DLD1 (cell line): ENCODE results near the gene GNAI1.

ENCODE experiments used
- in situ Hi-C: cut with HindIII; loops from 2 replicates; pipeline ENCODE4 v1.10.0; 2017; ENCODE audit warnings: low sequenced_read_pairs

Gene GNAI1

DNA sequence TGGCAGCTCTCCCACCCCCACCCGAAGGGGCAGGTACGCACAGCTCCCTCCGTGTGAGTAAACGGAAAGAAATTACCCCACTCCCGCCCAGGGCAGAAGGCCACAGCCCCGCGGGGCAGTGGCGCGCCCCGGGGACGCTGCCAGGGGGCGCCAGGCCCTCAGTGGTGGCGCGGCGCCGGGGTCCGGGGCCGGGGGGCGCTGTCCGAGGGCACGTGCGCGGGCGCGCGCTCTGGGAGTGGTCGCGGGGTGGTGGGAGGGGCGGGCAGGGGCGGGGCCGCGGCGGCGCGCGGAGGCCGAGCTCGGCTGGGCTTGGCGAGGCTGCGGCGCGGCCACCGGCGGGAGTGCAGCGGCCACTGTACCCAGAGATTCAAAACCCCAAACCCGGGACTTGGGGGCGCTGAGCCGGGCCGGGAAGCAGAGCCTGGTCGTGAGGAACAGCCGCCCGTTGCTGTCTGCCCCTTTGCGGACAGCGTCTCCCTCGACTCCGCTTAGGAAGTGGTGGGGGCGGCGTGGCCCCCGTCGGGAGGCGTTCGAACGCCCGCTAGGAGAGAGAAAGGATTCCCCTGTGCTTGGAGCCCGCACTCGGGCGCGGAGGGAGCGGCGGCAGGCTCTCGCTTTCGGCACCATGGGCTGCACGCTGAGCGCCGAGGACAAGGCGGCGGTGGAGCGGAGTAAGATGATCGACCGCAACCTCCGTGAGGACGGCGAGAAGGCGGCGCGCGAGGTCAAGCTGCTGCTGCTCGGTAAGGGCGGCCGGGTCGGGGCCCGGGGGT lies at the start of gene GNAI1:
Gene GNAI1 (plus strand): TSS at position 296 of the 773 bp plus-strand sequence. CDS start 330 bp downstream, at position 626.
- in situ Hi-C loops = no loop called here

- in situ Hi-C loops = no loop called here
These were observed 47.4 kb upstream of the GNAI1 start for GRCh38 chr7:80087051-80087770.

DNA sequence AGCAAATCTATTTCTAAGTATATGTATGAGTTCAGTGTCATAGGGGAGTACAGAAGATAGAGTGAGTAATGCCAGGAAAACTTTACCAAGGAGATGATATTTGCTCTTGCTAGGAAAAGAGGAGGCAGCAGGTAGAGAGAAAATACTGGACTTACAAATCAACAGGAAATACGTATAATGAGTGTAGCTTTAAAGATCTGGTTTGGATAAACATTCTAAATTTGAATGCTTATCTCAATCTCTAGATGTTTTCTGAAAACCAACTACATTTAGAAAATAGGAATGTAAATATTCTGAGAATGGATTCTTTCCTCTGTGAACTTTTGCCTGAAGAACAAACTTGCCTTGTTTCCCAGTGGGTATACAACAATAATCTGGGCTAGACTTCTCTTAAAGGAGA lies 46.9 kb upstream of the GNAI1 start:
- in situ Hi-C loops = no loop called here

DNA sequence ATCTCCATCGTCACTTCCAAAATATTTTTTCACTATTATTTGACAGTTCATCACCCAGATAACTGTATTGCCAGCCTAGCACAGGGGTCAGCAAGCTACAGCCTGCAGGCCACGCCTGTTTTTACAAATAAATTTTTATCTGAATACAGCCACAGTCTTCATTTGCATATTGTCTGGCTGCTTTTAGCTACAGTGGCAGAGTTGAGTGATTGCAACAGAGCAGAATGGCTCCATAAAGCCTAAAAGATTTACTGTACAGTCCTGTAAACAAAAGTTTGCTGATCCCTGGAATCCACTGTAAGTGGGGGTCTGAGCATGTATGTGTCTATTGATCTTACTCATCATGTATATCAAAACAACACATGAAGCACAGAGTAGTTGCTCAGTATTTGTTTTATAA lies 45.9 kb upstream of the GNAI1 start:
- in situ Hi-C loops = no loop called here

DNA sequence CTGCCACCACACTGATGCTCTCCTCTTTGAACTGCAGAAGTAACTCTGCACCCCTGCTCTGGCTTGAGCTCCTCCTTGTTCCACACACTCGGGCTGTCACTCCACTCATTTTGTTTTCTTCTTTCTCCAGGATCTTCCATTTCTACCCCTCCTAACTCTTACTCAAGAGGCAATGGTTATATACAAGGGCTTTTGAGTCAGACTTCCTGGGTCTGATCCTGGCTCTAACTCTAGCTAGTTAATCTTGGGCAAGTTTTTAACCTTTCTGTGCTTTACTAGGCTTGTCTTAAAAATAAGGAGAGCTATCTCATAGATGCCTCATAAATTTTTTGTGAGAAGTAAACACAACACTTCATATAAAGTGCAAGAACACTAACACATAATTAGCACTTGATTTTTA lies 45.3 kb upstream of the GNAI1 start:
- in situ Hi-C loops = no loop called here

DNA sequence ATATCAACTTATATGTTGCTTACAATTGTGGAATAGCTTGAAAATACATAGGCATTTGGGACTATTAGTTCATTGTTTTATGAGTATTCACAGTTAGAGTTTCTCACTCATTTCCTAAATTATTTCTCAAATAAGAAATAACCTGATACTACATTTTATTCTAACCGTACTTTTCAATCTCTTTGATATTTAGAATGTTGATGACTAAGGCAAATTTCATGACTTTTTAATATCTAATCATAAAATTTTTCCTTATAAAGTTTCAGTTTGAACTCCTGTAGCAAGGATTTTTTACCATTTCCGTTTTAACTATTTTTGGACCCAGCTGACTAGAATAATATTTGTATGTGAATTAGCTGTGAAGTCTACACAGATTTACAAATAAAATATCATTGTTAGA lies 41.3 kb upstream of the GNAI1 start:
- in situ Hi-C loops = no loop called here

DNA sequence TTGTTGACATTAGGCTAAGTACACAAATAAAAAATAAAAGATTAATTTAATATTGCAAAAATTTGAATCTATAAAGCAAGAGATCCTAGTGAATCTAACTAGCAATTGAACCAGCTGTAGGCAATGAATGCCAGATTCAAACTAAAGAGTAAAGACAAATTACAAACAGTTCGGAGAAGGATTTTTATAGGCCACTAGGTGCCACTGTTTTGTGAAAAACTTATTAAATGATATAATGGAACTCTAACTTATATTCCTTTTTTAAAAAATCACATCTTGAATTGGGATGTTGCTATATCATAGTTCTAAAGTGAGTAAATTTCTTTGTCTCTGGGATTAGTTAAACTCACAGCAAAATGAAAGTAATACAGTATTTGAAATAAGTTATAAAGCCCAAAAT lies 39.1 kb upstream of the GNAI1 start:
- in situ Hi-C loops = no loop called here

DNA sequence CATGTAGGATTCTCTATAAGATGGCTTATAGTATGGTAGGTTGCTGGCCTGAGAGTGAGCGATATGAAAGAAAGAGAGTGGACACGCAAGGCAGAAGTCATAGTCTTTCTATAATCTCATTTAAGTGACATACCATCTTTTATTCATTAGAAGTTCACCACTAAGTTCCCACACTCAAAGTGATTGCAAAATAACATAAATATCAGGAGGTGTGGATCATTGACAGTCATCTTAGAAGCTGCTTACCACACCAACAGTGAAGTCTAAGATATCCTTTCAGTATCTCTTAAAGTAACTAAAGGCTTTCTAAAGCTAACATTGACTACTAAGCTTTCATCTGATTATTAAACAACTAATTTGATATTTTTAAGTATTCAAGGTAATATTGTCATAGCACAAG lies 36.9 kb upstream of the GNAI1 start:
- in situ Hi-C loops = no loop called here

DNA sequence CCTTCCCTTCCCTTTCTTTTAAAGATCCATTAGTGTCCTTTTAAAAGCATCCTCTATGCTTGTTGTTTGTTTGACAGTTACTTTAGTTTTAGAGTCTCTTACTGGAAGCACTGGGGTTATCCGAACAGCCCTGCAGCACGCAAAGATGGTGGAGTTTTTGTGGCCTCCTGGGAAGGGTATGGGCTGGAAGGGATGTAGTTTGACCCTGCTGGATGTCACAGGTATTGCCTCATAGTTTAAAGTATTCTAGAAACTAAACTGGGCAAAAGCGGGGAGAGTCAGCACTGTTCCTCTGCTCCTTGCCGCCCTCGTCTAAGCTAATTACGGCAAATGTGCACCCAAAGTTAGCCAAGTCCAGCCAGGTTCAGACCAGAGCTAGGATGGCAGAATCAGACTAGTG lies 35.8 kb upstream of the GNAI1 start:
- in situ Hi-C loops = no loop called here

DNA sequence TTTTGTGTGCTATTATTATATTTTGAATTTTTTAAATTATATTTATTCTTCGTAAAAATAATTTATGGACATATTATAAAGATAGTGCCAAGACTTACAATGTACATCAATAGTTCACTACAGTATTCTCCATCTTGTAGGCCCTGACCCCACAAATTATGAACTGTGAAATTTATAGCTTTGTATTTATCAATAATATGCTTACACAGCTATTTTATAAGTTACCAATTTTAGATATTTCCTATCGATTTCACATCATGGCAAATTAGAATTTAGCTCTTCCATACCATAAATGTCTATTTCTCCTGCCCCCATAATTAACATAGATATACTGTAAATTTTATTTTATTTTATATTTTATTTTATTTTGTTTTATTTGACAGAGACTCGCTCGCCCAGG lies 34.4 kb upstream of the GNAI1 start:
- in situ Hi-C loops = no loop called here

DNA sequence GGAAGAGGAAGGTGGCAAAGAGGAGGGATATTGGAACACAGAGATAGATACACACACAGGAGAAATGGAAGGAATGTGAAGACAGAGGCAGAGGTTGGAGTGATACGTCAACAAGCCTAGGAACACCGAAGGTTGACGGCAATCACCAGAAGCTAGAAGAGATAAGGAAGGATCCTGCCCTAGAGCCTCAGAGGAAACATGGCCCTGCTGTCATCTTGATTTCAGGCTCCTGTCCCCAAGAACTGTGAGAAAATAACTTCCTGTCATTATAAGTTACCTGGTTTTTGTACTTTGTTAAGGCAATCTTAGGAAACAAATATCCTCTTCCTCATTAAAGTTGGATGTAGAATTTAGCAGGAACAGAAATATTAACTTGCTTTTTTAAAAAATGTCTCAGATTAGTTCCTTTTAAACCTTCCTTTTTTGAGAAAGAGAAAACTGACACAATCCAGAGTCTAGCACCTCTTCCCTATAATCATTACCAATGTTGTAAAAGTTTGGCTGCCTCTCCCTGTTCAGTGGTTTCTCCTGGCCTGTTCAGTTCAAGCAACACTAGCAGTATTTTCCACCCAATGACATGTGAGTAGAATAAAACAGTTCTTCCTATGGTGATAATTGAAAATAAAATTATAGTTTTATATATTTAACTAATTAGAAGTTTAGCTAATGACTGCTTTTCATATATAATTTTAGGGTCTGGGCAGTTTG lies 28.8 kb upstream of the GNAI1 start:
- in situ Hi-C loops = no loop called here

GRCh38 chr7:80106498-80107113 lies 28.0 kb upstream of the GNAI1 start:
- in situ Hi-C loops = no loop called here

GRCh38 chr7:80107278-80107677 lies 27.4 kb upstream of the GNAI1 start:
- in situ Hi-C loops = no loop called here

DNA sequence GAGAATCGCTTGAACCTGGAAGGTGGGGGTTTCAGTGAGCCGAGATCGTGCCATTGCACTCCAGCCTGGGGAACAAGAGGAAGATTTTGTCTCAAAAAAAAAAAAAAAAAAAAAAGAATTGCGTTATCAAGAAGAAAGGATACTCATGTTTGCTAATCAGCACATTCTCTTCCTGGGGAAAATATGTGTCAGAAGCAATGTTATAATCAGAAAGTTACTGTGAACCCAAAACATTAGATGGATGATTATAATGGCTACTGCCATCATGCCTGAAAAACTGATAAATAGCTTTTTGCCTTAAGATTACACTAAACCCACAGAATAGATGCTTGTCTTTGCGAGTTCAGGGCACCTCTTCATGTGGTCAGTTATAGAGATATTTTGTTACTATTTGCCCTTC lies 24.3 kb upstream of the GNAI1 start:
- in situ Hi-C loops = no loop called here

GRCh38 chr7:80114159-80114558 lies 20.5 kb upstream of the GNAI1 start:
- in situ Hi-C loops = no loop called here

- in situ Hi-C loops = no loop called here
These were observed 9.9 kb upstream of the GNAI1 start for GRCh38 chr7:80124526-80125264.

GRCh38 chr7:80127412-80128160 lies 7.0 kb upstream of the GNAI1 start:
- in situ Hi-C loops = no loop called here

- in situ Hi-C loops = no loop called here
These were observed 5.7 kb upstream of the GNAI1 start for GRCh38 chr7:80128918-80129317.

DNA sequence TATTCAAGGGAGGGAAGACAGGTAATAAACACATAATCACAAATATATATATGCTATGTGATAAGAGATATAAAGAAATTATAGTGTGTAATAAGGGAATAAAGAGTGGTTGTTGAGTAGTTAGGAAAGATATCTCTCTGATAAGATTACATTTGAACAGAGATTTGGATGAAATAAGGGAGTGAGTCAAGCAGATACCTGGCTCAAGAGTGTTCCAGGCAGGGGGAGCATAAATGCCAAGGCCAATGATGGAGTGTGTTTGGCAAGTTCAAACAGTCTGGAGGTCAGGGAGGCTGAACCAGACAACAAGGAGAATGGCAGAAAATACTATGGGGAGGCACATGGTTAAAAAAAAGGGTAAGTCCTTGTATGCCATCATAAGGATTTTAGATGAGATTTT lies 4.8 kb upstream of the GNAI1 start:
- in situ Hi-C loops = no loop called here
